HEK293 (cell line): ENCODE measurements around the gene CATSPERD.

Experiments
- BCL11A ChIP-seq: fragments of 450-650 bp; formaldehyde crosslinking; IDR thresholded peaks from 2 replicates; pipeline ENCODE4 v1.5.1; 2016; ENCODE audit warnings: low read depth, missing biosample characterization, missing genetic modification characterization
- FEZF1 ChIP-seq: fragments of 450-650 bp; formaldehyde crosslinking; IDR thresholded peaks from 2 replicates; pipeline ENCODE4 v1.5.1; 2016; ENCODE audit warnings: missing biosample characterization, missing genetic modification characterization
- GLIS1 ChIP-seq: fragments of 450-650 bp; formaldehyde crosslinking; IDR thresholded peaks from 2 replicates; pipeline ENCODE4 v1.5.1; 2016; ENCODE audit warnings: missing biosample characterization, missing genetic modification characterization
- HOXA7 ChIP-seq: sonication (generic); formaldehyde crosslinking; IDR thresholded peaks from 2 replicates; pipeline ENCODE4 v1.8.1; 2022; ENCODE audit warnings: missing genetic modification reagents, borderline replicate concordance
- KLF8 ChIP-seq: fragments of 450-650 bp; formaldehyde crosslinking; IDR thresholded peaks from 2 replicates; pipeline ENCODE4 v1.5.1; 2016; ENCODE audit warnings: missing biosample characterization, missing genetic modification characterization
- SCRT2 ChIP-seq: fragments of 450-650 bp; formaldehyde crosslinking; IDR thresholded peaks from 2 replicates; pipeline ENCODE4 v1.5.1; 2016; ENCODE audit warnings: missing biosample characterization, missing genetic modification characterization
- SETDB1 ChIP-seq: IDR thresholded peaks from one replicate; pipeline ENCODE4 v1.6.1; 2017; ENCODE audit warnings: mild to moderate bottlenecking, low read length, moderate library complexity, mixed read lengths; ENCODE audit not compliant: insufficient read length
- ZBTB1 ChIP-seq: fragments of 450-650 bp; formaldehyde crosslinking; IDR thresholded peaks from 2 replicates; pipeline ENCODE4 v1.5.1; 2016; ENCODE audit warnings: missing biosample characterization, missing genetic modification characterization
- ZBTB49 ChIP-seq: fragments of 450-650 bp; formaldehyde crosslinking; IDR thresholded peaks from 2 replicates; pipeline ENCODE4 v1.5.1; 2016; ENCODE audit warnings: missing biosample characterization, missing genetic modification characterization, low read depth
- ZNF155 ChIP-seq: fragments of 450-650 bp; formaldehyde crosslinking; IDR thresholded peaks from 2 replicates; pipeline ENCODE4 v1.5.1; 2016; ENCODE audit warnings: missing biosample characterization, missing genetic modification characterization
- ZNF157 ChIP-seq: fragments of 450-650 bp; formaldehyde crosslinking; IDR thresholded peaks from 2 replicates; pipeline ENCODE4 v1.5.1; 2016; ENCODE audit warnings: missing biosample characterization, missing genetic modification characterization
- ZNF16 ChIP-seq: fragments of 450-650 bp; formaldehyde crosslinking; IDR thresholded peaks from 2 replicates; pipeline ENCODE4 v1.5.1; 2016; ENCODE audit warnings: low read depth, missing biosample characterization, missing genetic modification characterization
- ZNF184 ChIP-seq: fragments of 450-650 bp; IDR thresholded peaks from 2 replicates; pipeline ENCODE4 v1.5.1; 2018; ENCODE audit warnings: missing biosample characterization, mild to moderate bottlenecking, missing genetic modification characterization
- ZNF239 ChIP-seq: fragments of 450-650 bp; formaldehyde crosslinking; IDR thresholded peaks from 2 replicates; pipeline ENCODE4 v1.5.1; 2016; ENCODE audit warnings: missing biosample characterization, missing genetic modification characterization
- ZNF26 ChIP-seq: fragments of 450-650 bp; formaldehyde crosslinking; IDR thresholded peaks from 2 replicates; pipeline ENCODE4 v1.5.1; 2016; ENCODE audit warnings: missing biosample characterization, missing genetic modification characterization
- ZNF274 ChIP-seq, 2 experiments: fragments of 200-500 bp in 1 of 2; fragments of 450-650 bp in 1 of 2; sonication (Bioruptor generic) in 1 of 2; formaldehyde crosslinking in 1 of 2; IDR thresholded peaks; 2 replicates each; pipeline versions ENCODE4 v1.5.1 to v1.6.1; 2014 to 2016; ENCODE audit warnings: borderline replicate concordance in 1 of 2, inconsistent platforms in 1 of 2, low read length in 1 of 2, missing biosample characterization in 1 of 2, missing genetic modification characterization in 1 of 2
- ZNF292 ChIP-seq: fragments of 450-650 bp; formaldehyde crosslinking; IDR thresholded peaks from 2 replicates; pipeline ENCODE4 v1.5.1; 2016; ENCODE audit warnings: low read depth, missing biosample characterization, missing genetic modification characterization, borderline replicate concordance
- ZNF311 ChIP-seq: fragments of 450-650 bp; formaldehyde crosslinking; IDR thresholded peaks from 2 replicates; pipeline ENCODE4 v1.5.1; 2017; ENCODE audit warnings: missing biosample characterization, missing genetic modification characterization, borderline replicate concordance
- ZNF324 ChIP-seq: fragments of 450-650 bp; formaldehyde crosslinking; IDR thresholded peaks from 2 replicates; pipeline ENCODE4 v1.5.1; 2016; ENCODE audit warnings: missing biosample characterization, missing genetic modification characterization
- ZNF341 ChIP-seq: fragments of 450-650 bp; formaldehyde crosslinking; IDR thresholded peaks from 2 replicates; pipeline ENCODE4; 2016; ENCODE audit warnings: low read depth, missing biosample characterization, missing genetic modification characterization
- ZNF354C ChIP-seq: fragments of 450-650 bp; formaldehyde crosslinking; IDR thresholded peaks from 2 replicates; pipeline ENCODE4 v1.5.1; 2016; ENCODE audit warnings: missing biosample characterization, missing genetic modification characterization, low read depth, borderline replicate concordance
- ZNF391 ChIP-seq: fragments of 450-650 bp; formaldehyde crosslinking; IDR thresholded peaks from 2 replicates; pipeline ENCODE4 v1.5.1; 2016; ENCODE audit warnings: low read depth, missing biosample characterization, missing genetic modification characterization, borderline replicate concordance
- ZNF398 ChIP-seq: fragments of 450-650 bp; formaldehyde crosslinking; IDR thresholded peaks from 2 replicates; pipeline ENCODE4 v1.5.1; 2017; ENCODE audit warnings: missing biosample characterization, missing genetic modification characterization
- ZNF416 ChIP-seq: fragments of 450-650 bp; formaldehyde crosslinking; IDR thresholded peaks from 2 replicates; pipeline ENCODE4 v1.5.1; 2016; ENCODE audit warnings: missing biosample characterization, missing genetic modification characterization
- ZNF558 ChIP-seq: fragments of 450-650 bp; formaldehyde crosslinking; IDR thresholded peaks from 2 replicates; pipeline ENCODE4 v1.5.1; 2016; ENCODE audit warnings: missing biosample characterization, missing genetic modification characterization
- ZNF623 ChIP-seq: fragments of 450-650 bp; formaldehyde crosslinking; IDR thresholded peaks from 2 replicates; pipeline ENCODE4 v1.5.1; 2016; ENCODE audit warnings: missing biosample characterization, missing genetic modification characterization
- ZNF629 ChIP-seq: fragments of 450-650 bp; formaldehyde crosslinking; IDR thresholded peaks from 2 replicates; pipeline ENCODE4 v1.5.1; 2017; ENCODE audit warnings: missing biosample characterization, missing genetic modification characterization
- ZNF639 ChIP-seq: fragments of 450-650 bp; formaldehyde crosslinking; IDR thresholded peaks from 2 replicates; pipeline ENCODE4 v1.5.1; 2016; ENCODE audit warnings: missing biosample characterization, missing genetic modification characterization
- ZNF677 ChIP-seq: fragments of 450-650 bp; IDR thresholded peaks from 2 replicates; pipeline ENCODE4 v1.5.0; 2018; ENCODE audit warnings: missing biosample characterization, mild to moderate bottlenecking, missing genetic modification characterization, moderate library complexity
- ZNF76 ChIP-seq: fragments of 450-650 bp; formaldehyde crosslinking; IDR thresholded peaks from 2 replicates; pipeline ENCODE4; 2016; ENCODE audit warnings: low read depth, missing biosample characterization, missing genetic modification characterization, borderline replicate concordance
- ZNF791 ChIP-seq: fragments of 450-650 bp; formaldehyde crosslinking; IDR thresholded peaks from 2 replicates; pipeline ENCODE4 v1.5.1; 2016; ENCODE audit warnings: missing biosample characterization, missing genetic modification characterization
- ZNF792 ChIP-seq: fragments of 450-650 bp; formaldehyde crosslinking; IDR thresholded peaks from 2 replicates; pipeline ENCODE4 v1.5.1; 2016; ENCODE audit warnings: missing biosample characterization, missing genetic modification characterization
- ZNF830 ChIP-seq: fragments of 450-650 bp; IDR thresholded peaks from 2 replicates; pipeline ENCODE4 v1.5.0; 2018; ENCODE audit warnings: missing biosample characterization, missing genetic modification characterization, low read depth, mild to moderate bottlenecking, moderate library complexity

The CATSPERD gene

GRCh38 chr19:5691822-5692722 is 28.4 kb upstream of the CATSPERD start (continued):
- TF ChIP-seq ZNF677 (tag by site-specific recombination) (no peak), ZBTB1 (tag by site-specific recombination) (no peak), ZNF184 (tag by site-specific recombination) (no peak), SCRT2 (tag by site-specific recombination) (peak; percentile 29; the same call in 1 of the 2 replicates), ZNF791 (tag by site-specific recombination) (no peak), ZNF26 (tag by site-specific recombination) (no peak), ZNF416 (no peak), GLIS1 (tag by site-specific recombination) (no peak), ZNF274 (IDR thresholded peaks at IDR 0.05; ENCODE audit: low read length) (no peak), ZNF274 (tag by site-specific recombination; IDR thresholded peaks at IDR 0.05; ENCODE audit: borderline replicate concordance) (no peak), ZNF311 (tag by site-specific recombination) (no peak), KLF8 (peak; percentile 2; the same call in 1 of the 2 replicates), ZNF16 (tag by site-specific recombination) (no peak), ZNF155 (no peak), ZNF639 (tag by site-specific recombination) (peak; percentile 32), SETDB1 (no peak), ZNF157 (no peak), ZNF629 (tag by site-specific recombination) (no peak; the same call in 1 of the 2 replicates), ZNF558 (tag by site-specific recombination) (no peak), ZNF324 (tag by site-specific recombination) (no peak; the same call in 1 of the 2 replicates), BCL11A (tag by site-specific recombination) (peak; percentile 41; the same call in 1 of the 2 replicates), ZNF292 (no peak), ZNF239 (no peak), ZNF391 (no peak), HOXA7 (CRISPR knock-in tag) (no peak), ZNF341 (tag by site-specific recombination) (peak; percentile 76), ZNF830 (tag by site-specific recombination) (no peak), ZNF76 (tag by site-specific recombination) (0 out of 2 replicates have a peak, but pooled peaks have one; percentile 37), ZNF792 (0 out of 2 replicates have a peak, but pooled peaks have one; percentile 13), ZNF354C (no peak), ZNF623 (0 out of 2 replicates have a peak, but pooled peaks have one; percentile 9), ZNF398 (no peak), ZBTB49 (tag by site-specific recombination) (no peak), FEZF1 (tag by site-specific recombination) (no peak)
